CD4-positive, alpha-beta T cell (primary cell): ENCODE data around the gene DEFB127. TPM values are rescaled to one million over a fixed set of nuclear protein-coding genes. Genes with fewer than 3 reads are reported as not detected.

Source experiments
- ATAC-seq: fragments of 200-7000 bp; cut with Tn5 transposase; one replicate; pipeline ENCODE4 v1.10.0; 2022; ENCODE audit warnings: mild to moderate bottlenecking; ENCODE audit not compliant: poor library complexity
- CTCF ChIA-PET: fragments of 350-600 bp; sonication (Branson Sonifier 250); formaldehyde crosslinking; loops from one replicate; lab custom pipeline; 2021; ENCODE audit warnings: antibody characterized with exemption, inconsistent platforms; lab: Charles Lee
- POLR2A ChIA-PET: fragments of 350-600 bp; sonication (Branson Sonifier 250); formaldehyde crosslinking; loops from one replicate; lab custom pipeline; 2021; ENCODE audit warnings: antibody characterized with exemption, inconsistent platforms; lab: Charles Lee
- DNase-seq, 14 experiments: peaks; one replicate each; pipeline ENCODE4 v3.0.0-alpha.2; 2013 to 2020; ENCODE audit warnings: mixed read lengths in 2 of 14
- H3K27ac ChIP-seq, 2 donors: one replicate each; pipeline versions ENCODE4 v1.5.1 to v1.7.0; 2013; ENCODE audit warnings: low read length in 2 of 2, low read depth in 1 of 2, mild to moderate bottlenecking in 1 of 2
- H3K27me3 ChIP-seq, 2 experiments: 1 replicate in 1 of 2; 2 replicates in 1 of 2; pipeline versions ENCODE4 v1.6.1 to v1.7.0; 2013; ENCODE audit warnings: low read length in 2 of 2, control low read depth in 1 of 2, mild to moderate bottlenecking in 1 of 2, moderate library complexity in 1 of 2; ENCODE audit not compliant: insufficient read depth in 2 of 2, control insufficient read depth in 1 of 2
- H3K36me3 ChIP-seq: one replicate; pipeline ENCODE4 v1.6.1; 2013; ENCODE audit warnings: low read length, control low read depth; ENCODE audit not compliant: insufficient read depth
- H3K4me1 ChIP-seq: one replicate; pipeline ENCODE4 v1.6.1; 2013; ENCODE audit warnings: low read length, control low read depth; ENCODE audit not compliant: insufficient read depth
- H3K4me3 ChIP-seq: one replicate; pipeline ENCODE4 v1.5.1; 2013; ENCODE audit warnings: mild to moderate bottlenecking, low read length, moderate library complexity
- H3K9me3 ChIP-seq, 2 experiments: 1 replicate in 1 of 2; 2 replicates in 1 of 2; pipeline versions ENCODE4 v1.6.1 to v1.7.0; 2013; ENCODE audit warnings: low read length in 2 of 2, mild to moderate bottlenecking in 2 of 2, control low read depth in 1 of 2, moderate library complexity in 1 of 2; ENCODE audit not compliant: control insufficient read depth in 1 of 2, insufficient read depth in 1 of 2
- H3K27ac Mint-ChIP-seq: one replicate; pipeline ENCODE4 v1.8.0; 2020; ENCODE audit warnings: mixed read lengths
- H3K27me3 Mint-ChIP-seq: one replicate; pipeline ENCODE4 v1.8.0; 2021; ENCODE audit warnings: mixed read lengths
- H3K36me3 Mint-ChIP-seq: one replicate; pipeline ENCODE4 v1.8.0; 2021; ENCODE audit warnings: low read depth, mixed read lengths
- H3K4me1 Mint-ChIP-seq: one replicate; pipeline ENCODE4 v1.8.0; 2021; ENCODE audit warnings: low read depth, mixed read lengths
- H3K4me3 Mint-ChIP-seq: one replicate; pipeline ENCODE4 v1.8.0; 2020; ENCODE audit warnings: mild to moderate bottlenecking, mixed read lengths
- H3K9me3 Mint-ChIP-seq: one replicate; pipeline ENCODE4 v1.8.0; 2020; ENCODE audit warnings: mixed read lengths
- intact Hi-C, 2 experiments: fragments of 100-400 bp; cut with DNase I in 1 of 2; cut with micrococcal nuclease in 1 of 2; formaldehyde crosslinking; loops; one replicate each; pipeline versions ENCODE4 v1.15.1 to v1.9.0; 2023 to 2025; cut with DNase I, micrococcal nuclease
- total RNA-seq, 174 experiments: library from RNA in 2 of 174; stranded (reverse) in 2 of 174; gene quantifications; one replicate each; pipeline ENCODE4 v1.2.3 and lab custom pipeline; 2021 to 2026
- TF ChIP-seq, protein P1 (sequence below): fragments of 200-600 bp; IDR thresholded peaks from one replicate; pipeline ENCODE4 v1.8.0; 2022; ENCODE audit warnings: antibody characterized with exemption, mild to moderate bottlenecking

Gene DEFB127
- total RNA-seq, 2 experiments from 2014 or later = not detected

DNA sequence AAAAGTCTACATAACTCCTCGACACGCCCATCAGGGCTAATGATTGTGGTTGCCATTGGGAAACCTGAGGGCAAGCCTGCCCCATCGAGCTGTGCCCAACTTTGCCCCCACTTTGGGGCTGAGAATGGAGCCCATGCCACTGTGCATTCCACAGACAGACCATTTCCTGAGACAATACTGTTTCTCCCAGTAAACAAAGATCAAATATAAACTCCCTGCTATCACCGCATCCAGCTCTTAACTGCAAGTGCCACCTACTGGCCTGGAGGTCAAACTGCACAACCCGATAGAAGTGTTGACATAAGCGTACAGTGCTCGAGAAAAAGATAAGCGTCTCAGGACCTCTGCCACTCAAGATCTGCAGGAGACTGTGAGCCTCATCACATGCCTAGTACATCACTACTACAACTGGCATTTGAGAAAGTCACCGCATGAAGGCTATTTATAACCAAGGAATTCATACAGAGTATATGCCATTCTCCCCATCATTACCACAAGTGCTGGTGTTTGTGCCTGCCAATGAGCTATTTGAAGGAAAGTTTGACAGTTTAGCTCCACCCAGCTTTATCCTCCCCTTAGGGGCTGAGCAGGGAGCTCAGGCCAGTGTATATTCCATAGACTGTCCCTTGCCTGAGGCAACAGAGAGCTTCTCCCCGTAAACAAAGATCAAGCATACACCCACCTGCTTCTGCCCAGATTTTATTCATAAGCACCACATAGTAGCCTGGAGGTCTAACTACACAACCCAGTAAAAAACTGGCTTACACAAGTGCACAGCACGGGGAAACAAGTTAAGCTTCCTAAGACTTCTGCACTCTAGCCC is 19.4 kb upstream of the DEFB127 start:
- H3K27me3 ChIP-seq = peaks cover 7 to 20% of the 10 kb centered on the region in 2 experiments
- POLR2A ChIA-PET = no interaction called here

DNA sequence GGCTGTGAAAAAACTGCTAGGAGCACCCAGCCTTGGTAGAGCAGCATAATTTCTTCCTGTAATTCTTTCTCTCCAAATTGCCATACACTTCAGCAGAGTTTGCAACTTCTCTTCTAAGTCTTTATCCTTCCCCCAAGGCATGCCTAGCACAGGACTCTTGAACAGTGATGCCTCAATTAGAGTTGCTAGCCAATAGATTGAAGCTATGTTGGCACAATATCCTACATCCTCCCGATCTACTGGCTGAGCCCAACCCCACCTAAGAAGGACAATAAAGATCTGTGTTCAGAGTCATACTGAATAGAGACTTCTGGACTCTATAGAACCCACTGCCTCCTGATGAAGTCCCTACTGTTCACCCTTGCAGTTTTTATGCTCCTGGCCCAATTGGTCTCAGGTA is 15.0 kb upstream of the DEFB127 start, which contains the start of gene DEFB126:
DEFB126 (plus strand) TSS at position 301 of the 400 bp plus-strand sequence; CDS start at position 340, 39 bp downstream.
- peaks cover 0 to 4% of the 10 kb centered on the region in 2 experiments for H3K9me3 ChIP-seq
- peaks cover 65% of the 10 kb centered on the region for H3K27me3 Mint-ChIP-seq
- ATAC-seq (no peak), DNase-seq (no peak)
- H3K9me3 Mint-ChIP-seq = peaks cover under 1% of the 10 kb centered on the region
- H3K4me1 Mint-ChIP-seq = no peaks in the 10 kb centered on the region
- ChIA-PET CTCF (no interaction called here), POLR2A (no interaction called here)
- no peak within 1 kb of the TSS for H3K27ac Mint-ChIP-seq
- no peaks in the 10 kb centered on the region for H3K4me1 ChIP-seq
- H3K27ac ChIP-seq = no peak within 1 kb of the TSS
- H3K36me3 ChIP-seq = no peaks in the 10 kb centered on the region
- no peaks in the 10 kb centered on the region for H3K36me3 Mint-ChIP-seq
- H3K4me3 Mint-ChIP-seq = no peak within 1 kb of the TSS
- H3K4me3 ChIP-seq = no peak within 1 kb of the TSS
- TF ChIP-seq, protein P1, sequence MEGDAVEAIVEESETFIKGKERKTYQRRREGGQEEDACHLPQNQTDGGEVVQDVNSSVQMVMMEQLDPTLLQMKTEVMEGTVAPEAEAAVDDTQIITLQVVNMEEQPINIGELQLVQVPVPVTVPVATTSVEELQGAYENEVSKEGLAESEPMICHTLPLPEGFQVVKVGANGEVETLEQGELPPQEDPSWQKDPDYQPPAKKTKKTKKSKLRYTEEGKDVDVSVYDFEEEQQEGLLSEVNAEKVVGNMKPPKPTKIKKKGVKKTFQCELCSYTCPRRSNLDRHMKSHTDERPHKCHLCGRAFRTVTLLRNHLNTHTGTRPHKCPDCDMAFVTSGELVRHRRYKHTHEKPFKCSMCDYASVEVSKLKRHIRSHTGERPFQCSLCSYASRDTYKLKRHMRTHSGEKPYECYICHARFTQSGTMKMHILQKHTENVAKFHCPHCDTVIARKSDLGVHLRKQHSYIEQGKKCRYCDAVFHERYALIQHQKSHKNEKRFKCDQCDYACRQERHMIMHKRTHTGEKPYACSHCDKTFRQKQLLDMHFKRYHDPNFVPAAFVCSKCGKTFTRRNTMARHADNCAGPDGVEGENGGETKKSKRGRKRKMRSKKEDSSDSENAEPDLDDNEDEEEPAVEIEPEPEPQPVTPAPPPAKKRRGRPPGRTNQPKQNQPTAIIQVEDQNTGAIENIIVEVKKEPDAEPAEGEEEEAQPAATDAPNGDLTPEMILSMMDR = no peak
- peaks cover 14 to 37% of the 10 kb centered on the region in 2 experiments for H3K27me3 ChIP-seq
- intact Hi-C loops = no loop called here

More for the DNA sequence above, 19.4 kb upstream of the DEFB127 start:
- TF ChIP-seq, protein P1 = no peak
- DNase-seq = peak in 1 of 14 experiments; percentile 1
- no peak overlapping the region for H3K4me3 Mint-ChIP-seq
- H3K36me3 Mint-ChIP-seq = no peaks in the 10 kb centered on the region
- no peaks in the 10 kb centered on the region for H3K4me1 Mint-ChIP-seq
- Histone ChIP-seq H3K4me3 (no peak overlapping the region), H3K27ac (no peak overlapping the region), H3K9me3 (peaks cover 0 to 4% of the 10 kb centered on the region in 2 experiments), H3K36me3 (no peaks in the 10 kb centered on the region), H3K4me1 (no peaks in the 10 kb centered on the region)
- peaks cover 47% of the 10 kb centered on the region for H3K27me3 Mint-ChIP-seq
- ATAC-seq = no peak
- H3K27ac Mint-ChIP-seq = no peak overlapping the region
- H3K9me3 Mint-ChIP-seq = peaks cover 3% of the 10 kb centered on the region
- intact Hi-C loops = no loop called here
- CTCF ChIA-PET = no interaction called here

DNA sequence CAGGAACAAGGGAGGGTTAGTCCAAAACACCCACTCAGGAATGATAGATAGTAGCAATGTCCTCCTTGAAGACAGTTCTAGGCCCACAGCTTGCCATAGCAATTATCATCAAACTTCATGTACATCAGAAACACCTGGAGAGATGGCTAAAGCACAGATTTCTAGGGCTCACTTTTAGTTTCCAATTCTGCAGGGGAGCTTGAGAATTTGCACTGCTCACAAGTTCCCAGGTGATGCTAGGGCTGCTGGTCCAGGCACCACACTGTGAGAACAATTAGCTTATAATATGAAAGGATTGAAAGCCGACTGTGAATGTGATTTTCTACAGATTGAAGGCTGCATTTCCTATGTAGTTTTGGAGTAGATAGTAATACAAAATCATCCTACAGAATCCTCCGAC is 11.4 kb upstream of the DEFB127 start:
- no peaks in the 10 kb centered on the region for H3K4me1 Mint-ChIP-seq
- H3K27me3 ChIP-seq = peaks cover 10 to 23% of the 10 kb centered on the region in 2 experiments
- no peak overlapping the region for H3K27ac Mint-ChIP-seq
- no peaks in the 10 kb centered on the region for H3K36me3 ChIP-seq
- peaks cover 58% of the 10 kb centered on the region for H3K27me3 Mint-ChIP-seq
- intact Hi-C loops = no loop called here
- no peak for ATAC-seq
- DNase-seq = no peak
- no peaks in the 10 kb centered on the region for H3K4me1 ChIP-seq
- no peak overlapping the region for H3K4me3 ChIP-seq
- CTCF ChIA-PET = no interaction called here
- no peaks in the 10 kb centered on the region for H3K36me3 Mint-ChIP-seq
- POLR2A ChIA-PET = no interaction called here
- no peak overlapping the region for H3K27ac ChIP-seq
- H3K9me3 ChIP-seq = no peaks in the 10 kb centered on the region
- H3K4me3 Mint-ChIP-seq = no peak overlapping the region
- no peaks in the 10 kb centered on the region for H3K9me3 Mint-ChIP-seq
- TF ChIP-seq, protein P1 = no peak
